GM13977 (cell line): ENCODE results near the gene STON1.
"Not testable (repeated sequence)": the region's sequence is repeated elsewhere in the genome, so short reads cannot be mapped to it uniquely, and the experiment has no call there.

ENCODE experiments used
- DNase-seq: peaks from one replicate; pipeline ENCODE4 v3.0.0; 2012; ENCODE audit warnings: low spot score
- in situ Hi-C: fragments of 300-500 bp; cut with MboI; formaldehyde crosslinking; loops from one replicate; pipeline ENCODE4 v1.12.0; 2022; ENCODE audit warnings: low sequenced_read_pairs, low pct_unique_long_range_greater_than_20kb, mixed read lengths, inconsistent platforms; ENCODE audit not compliant: unreplicated experiment
- TF ChIP-seq, protein P1 (sequence below): IDR thresholded peaks from 2 replicates; pipeline ENCODE4 v1.5.1; 2012; ENCODE audit warnings: mild to moderate bottlenecking, control low read depth; ENCODE audit not compliant: insufficient read depth; ENCODE audit errors: extremely low read depth, missing control alignments

Gene STON1

DNA sequence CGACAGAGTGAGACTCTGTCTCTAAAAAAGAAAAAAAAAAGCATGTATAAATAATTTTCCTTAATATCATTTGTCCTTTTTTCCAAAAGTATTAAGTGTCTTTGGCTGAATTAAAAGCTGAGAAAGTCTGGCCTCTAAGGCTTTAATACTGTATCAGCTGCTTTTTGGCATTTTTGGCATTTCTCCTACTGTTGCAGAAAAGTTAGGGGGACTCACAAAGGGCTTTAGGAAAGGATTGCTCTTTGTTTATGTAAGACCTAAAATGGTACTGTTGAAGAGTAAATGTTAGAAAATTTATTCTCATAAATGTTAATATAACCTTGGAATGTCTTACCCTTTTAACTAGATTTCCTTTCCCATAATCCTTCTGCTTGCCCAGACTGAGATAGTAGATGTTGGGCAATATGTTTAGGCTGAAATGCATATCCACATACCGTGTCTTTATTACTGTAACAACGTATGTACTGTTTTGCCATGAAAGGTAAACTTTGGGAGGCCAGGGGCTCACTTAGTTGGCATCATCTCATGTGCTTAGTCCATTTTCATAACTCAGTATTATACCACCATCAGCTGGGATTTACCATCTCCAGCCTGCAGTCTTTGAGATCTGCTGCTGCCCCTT, 18.0 kb upstream of the STON1 start:
- in situ Hi-C loops: no loop called here
- DNase-seq: no peak
- TF ChIP-seq, protein P1, sequence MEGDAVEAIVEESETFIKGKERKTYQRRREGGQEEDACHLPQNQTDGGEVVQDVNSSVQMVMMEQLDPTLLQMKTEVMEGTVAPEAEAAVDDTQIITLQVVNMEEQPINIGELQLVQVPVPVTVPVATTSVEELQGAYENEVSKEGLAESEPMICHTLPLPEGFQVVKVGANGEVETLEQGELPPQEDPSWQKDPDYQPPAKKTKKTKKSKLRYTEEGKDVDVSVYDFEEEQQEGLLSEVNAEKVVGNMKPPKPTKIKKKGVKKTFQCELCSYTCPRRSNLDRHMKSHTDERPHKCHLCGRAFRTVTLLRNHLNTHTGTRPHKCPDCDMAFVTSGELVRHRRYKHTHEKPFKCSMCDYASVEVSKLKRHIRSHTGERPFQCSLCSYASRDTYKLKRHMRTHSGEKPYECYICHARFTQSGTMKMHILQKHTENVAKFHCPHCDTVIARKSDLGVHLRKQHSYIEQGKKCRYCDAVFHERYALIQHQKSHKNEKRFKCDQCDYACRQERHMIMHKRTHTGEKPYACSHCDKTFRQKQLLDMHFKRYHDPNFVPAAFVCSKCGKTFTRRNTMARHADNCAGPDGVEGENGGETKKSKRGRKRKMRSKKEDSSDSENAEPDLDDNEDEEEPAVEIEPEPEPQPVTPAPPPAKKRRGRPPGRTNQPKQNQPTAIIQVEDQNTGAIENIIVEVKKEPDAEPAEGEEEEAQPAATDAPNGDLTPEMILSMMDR: no peak

DNA sequence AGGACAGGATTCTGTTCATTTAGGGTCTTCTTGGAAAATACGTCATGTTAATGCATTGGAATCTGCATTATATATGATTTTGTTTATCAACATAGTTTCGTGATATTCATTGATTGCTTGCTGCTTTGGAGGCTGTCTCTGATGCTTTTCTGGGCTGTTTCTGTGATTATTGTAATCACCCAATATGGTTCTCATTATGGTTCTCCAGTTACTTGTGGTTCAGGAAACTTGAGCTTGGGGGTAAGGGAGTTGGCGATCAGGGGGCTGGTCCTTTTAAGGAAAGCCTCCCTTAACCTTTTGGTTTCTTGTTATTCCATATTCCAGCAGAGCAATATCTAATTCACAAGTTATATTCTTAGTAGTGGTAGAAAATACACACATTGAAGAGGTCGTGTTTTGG, 17.4 kb upstream of the STON1 start:
- no peak for DNase-seq
- TF ChIP-seq, protein P1: no peak
- in situ Hi-C loops: no loop called here

DNA sequence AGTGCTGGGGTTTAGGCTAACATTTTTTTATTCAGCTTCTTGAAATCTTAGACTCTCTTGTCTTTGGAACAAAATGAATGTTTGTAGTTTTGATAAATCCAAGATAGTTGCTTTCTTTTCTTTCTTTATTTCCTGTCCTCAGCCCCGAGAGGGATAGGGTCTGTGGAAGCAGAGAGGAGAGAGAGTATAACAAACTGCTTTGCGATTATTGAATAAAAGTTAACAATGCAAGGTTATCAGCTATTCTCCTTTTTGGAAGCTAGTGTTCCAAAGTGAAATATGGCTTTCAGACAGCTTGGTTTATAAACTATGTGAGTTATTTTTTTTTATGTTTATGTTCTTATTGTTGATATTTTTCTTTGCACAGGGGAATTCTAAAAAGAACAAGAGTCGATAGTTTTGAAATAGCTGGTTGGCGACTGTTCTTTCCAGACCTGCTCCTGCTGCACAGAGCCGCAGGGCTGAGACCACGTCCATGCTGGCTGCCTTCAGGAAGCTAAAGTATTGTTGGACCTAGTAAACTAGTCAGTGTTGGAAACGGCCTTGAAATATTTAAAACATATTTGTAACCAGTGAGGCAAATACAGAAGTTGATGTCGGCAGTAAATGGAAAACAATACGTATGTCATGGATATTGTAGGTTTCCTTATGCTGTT, 15.5 kb upstream of the STON1 start:
- no peak for DNase-seq
- TF ChIP-seq, protein P1: no peak
- in situ Hi-C loops: no loop called here

DNA sequence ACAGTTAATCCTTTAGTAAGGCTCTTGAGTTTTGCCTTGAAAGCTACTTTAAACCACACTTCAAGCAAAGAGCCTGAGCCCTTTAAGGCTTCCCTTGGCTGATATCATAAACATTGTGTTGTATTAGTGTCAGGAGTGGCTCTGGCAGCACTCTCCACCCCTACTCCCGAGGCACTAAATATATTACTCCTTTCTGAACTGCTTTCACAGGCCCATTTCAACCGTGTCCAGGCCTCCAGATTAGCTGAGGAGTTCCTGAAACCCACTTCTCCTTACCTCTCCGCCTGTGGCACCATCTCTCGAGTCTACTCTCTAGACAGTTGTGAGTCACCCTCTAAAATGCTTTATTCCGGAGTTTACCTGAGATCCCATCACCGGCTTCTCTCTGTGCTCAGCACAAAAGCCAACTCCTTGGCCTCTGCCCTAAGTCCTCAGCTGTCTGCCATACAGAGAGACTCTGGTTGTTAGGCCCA, 14.4 kb upstream of the STON1 start:
- in situ Hi-C loops: no loop called here
- no peak for DNase-seq
- TF ChIP-seq, protein P1: no peak

DNA sequence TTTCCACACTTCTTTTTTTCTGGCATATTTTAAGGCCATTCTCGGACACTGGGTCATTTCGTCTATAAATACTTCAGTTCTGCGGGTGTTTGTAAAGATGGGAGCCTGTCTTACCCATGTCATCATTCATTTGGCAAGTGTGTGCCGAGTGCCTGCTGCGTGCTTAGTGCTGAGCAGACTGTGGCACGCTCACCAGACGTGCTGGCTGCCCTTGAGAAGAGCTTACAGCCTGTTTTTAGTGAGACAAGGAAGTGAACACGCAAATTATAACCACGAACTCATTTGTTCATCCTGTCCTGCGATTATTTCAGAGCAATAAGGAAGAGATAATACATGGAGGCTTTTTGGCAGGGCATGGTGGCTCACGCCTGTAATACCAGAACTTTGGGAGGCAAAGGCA, 10.4 kb upstream of the STON1 start:
- TF ChIP-seq, protein P1: no peak
- in situ Hi-C loops: no loop called here
- no peak for DNase-seq

DNA sequence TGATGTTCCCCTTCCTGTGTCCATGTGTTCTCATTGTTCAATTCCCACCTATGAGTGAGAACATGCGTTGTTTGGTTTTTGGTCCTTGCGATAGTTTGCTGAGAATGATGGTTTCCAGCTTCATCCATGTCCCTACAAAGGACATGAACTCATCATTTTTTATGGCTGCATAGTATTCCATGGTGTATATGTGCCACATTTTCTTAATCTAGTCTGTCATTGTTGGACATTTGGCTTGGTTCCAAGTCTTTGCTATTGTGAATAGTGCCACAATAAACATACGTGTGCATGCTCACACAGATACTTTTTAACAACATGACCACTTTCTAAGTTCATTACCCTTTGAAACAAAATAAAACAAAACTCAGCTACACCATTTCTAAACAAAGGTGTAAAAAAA, 5.2 kb upstream of the STON1 start:
- in situ Hi-C loops, DNase-seq: not testable (repeated sequence)

DNA sequence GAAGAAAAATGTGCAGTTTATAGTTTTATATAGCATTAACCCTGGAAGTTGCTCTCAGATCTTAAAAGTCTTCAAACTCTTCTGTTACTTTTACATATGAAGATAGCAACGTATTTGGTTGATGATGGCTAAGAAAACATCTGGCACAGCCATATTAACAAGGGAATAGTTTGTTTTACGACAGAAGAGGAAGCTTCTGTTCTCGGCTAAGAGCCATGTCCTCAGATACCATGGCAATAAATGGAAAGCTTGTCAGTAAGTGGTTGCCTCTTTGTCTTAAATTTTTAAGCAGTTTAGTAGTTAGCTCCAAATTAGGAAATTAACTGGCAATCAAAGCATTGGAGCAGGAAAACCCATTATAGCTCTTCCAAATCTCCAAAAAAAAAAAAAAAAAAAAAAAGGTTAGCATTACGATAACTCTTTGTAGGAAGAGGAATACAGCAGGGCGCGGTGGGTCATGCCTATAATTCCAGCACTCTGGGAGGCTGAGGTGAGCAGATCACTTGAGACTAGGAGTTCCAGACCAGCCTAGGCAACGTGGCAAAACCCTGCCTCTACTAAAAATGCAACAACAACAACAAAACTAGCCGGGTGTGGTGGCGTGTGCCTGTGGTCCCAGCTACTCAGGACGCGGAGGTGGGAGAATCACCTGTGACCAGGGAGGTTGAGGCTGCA, 4.5 kb upstream of the STON1 start:
- TF ChIP-seq, protein P1: no peak
- in situ Hi-C loops: no loop called here
- no peak for DNase-seq
